ENCODE data around the gene TMEM131L. TPM values are rescaled to one million over a fixed set of nuclear protein-coding genes. Genes with fewer than 3 reads are reported as not detected.

Gene TMEM131L
- total and polyA plus RNA-seq, 12 donors = 2.5 to 11.7 (median 4.8) TPM

GRCh38 chr4:153535772-153536513 lies 69.8 kb downstream of the TMEM131L start:
- Histone ChIP-seq H3K27me3 (no peaks in the 10 kb centered on the region), H3K36me3 (replicated peaks in 1 of 2) (no peaks in the 10 kb centered on the region), H3K4me3 (no peak overlapping the region), H3K9me3 (replicated peaks in 1 of 3) (no peaks in the 10 kb centered on the region), H3K27ac (no peak overlapping the region), H3K4me1 (replicated peaks in 1 of 2) (peaks cover 0 to 13% of the 10 kb centered on the region in 2 donors)
- 67 to 75% (median 70%) methylated on average over 7 of the region's 7 CpGs for WGBS, 4 donors
- no peak for TF ChIP-seq POLR2A (IDR thresholded peaks at IDR 0.05)
- TF ChIP-seq, protein P1, sequence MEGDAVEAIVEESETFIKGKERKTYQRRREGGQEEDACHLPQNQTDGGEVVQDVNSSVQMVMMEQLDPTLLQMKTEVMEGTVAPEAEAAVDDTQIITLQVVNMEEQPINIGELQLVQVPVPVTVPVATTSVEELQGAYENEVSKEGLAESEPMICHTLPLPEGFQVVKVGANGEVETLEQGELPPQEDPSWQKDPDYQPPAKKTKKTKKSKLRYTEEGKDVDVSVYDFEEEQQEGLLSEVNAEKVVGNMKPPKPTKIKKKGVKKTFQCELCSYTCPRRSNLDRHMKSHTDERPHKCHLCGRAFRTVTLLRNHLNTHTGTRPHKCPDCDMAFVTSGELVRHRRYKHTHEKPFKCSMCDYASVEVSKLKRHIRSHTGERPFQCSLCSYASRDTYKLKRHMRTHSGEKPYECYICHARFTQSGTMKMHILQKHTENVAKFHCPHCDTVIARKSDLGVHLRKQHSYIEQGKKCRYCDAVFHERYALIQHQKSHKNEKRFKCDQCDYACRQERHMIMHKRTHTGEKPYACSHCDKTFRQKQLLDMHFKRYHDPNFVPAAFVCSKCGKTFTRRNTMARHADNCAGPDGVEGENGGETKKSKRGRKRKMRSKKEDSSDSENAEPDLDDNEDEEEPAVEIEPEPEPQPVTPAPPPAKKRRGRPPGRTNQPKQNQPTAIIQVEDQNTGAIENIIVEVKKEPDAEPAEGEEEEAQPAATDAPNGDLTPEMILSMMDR (IDR thresholded peaks at IDR 0.05) = no peak
- intact Hi-C loops (cut with DNase I) = no loop called here
- DNase-seq = no peak

GRCh38 chr4:153537493-153537960 lies 71.4 kb downstream of the TMEM131L start:
- H3K4me3 ChIP-seq = no peak overlapping the region
- H3K27ac ChIP-seq = no peak overlapping the region
- TF ChIP-seq, protein P1 (IDR thresholded peaks at IDR 0.05) = no peak
- TF ChIP-seq POLR2A (IDR thresholded peaks at IDR 0.05) = no peak
- DNase-seq = no peak
- H3K27me3 ChIP-seq = no peaks in the 10 kb centered on the region
- peaks cover 0 to 8% of the 10 kb centered on the region in 2 donors for H3K4me1 ChIP-seq (replicated peaks in 1 of 2)
- 86 to 90% (median 89%) methylated on average over 6 of the region's 6 CpGs for WGBS, 4 donors
- no peaks in the 10 kb centered on the region for H3K36me3 ChIP-seq (replicated peaks in 1 of 2)
- H3K9me3 ChIP-seq (replicated peaks in 1 of 3) = no peaks in the 10 kb centered on the region
- intact Hi-C loops (cut with DNase I) = no loop called here

GRCh38 chr4:153538487-153539357 lies 72.6 kb downstream of the TMEM131L start:
- Histone ChIP-seq H3K27ac (no peak overlapping the region), H3K4me1 (replicated peaks in 1 of 2) (peaks cover 0 to 8% of the 10 kb centered on the region in 2 donors), H3K9me3 (replicated peaks in 1 of 3) (no peaks in the 10 kb centered on the region), H3K4me3 (peak overlapping the region in 1 of 4 donors; percentile 22), H3K27me3 (no peaks in the 10 kb centered on the region), H3K36me3 (replicated peaks in 1 of 2) (no peaks in the 10 kb centered on the region)
- intact Hi-C loops (cut with DNase I) = no loop called here
- TF ChIP-seq, protein P1 (IDR thresholded peaks at IDR 0.05) = no peak
- no peak for TF ChIP-seq POLR2A (IDR thresholded peaks at IDR 0.05)
- no peak for DNase-seq
- 67 to 77% (median 71%) methylated on average over 17 of the region's 17 CpGs for WGBS, 4 donors

DNA sequence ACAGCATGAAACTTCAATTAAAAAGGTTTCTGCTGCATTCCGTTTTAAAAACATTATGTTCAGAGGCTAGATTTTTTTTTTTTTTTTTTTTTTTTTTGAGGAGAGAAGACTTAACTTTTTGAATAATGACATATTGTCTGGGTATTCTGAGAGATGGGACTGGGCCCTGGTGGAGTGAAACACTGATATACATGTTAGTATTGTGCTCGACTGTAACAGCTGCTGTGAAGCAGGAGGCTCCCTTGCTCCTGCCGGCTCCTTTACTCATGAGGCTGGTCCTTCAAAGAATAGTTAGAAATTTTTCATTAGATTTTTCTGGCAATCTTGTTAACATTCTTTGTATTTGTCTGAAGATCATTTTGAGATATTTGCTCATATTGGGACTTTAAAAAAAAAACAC lies 73.3 kb downstream of the TMEM131L start:
- Histone ChIP-seq H3K27ac (no peak overlapping the region), H3K27me3 (no peaks in the 10 kb centered on the region), H3K4me1 (replicated peaks in 1 of 2) (peaks cover 0 to 8% of the 10 kb centered on the region in 2 donors), H3K9me3 (replicated peaks in 1 of 3) (no peaks in the 10 kb centered on the region), H3K36me3 (replicated peaks in 1 of 2) (no peaks in the 10 kb centered on the region), H3K4me3 (no peak overlapping the region)
- DNase-seq = no peak
- TF ChIP-seq POLR2A (IDR thresholded peaks at IDR 0.05) = no peak
- TF ChIP-seq, protein P1 (IDR thresholded peaks at IDR 0.05) = no peak
- intact Hi-C loops (cut with DNase I) = no loop called here
- 73 to 85% (median 80%) methylated on average over 3 of the region's 3 CpGs for whole genome bisulfite sequencing, 4 donors

All from adrenal gland (tissue), 12 donors.